ENCODE results near the gene IL36RN.
A peak's percentile ranks its signal among the peaks of the same experiment; 100 is the strongest.

The IL36RN gene

GRCh38 chr2:113058998-113059960 lies at the start of gene IL36RN:
IL36RN (plus strand) TSS chr2:113059198; CDS start chr2:113059439, 241 bp downstream.
- DNase-seq, result no peak

GRCh38 chr2:113009622-113010021 lies 49.4 kb upstream of the IL36RN start:
- DNase-seq, result no peak

- DNase-seq, result no peak
These were observed 48.9 kb upstream of the IL36RN start for GRCh38 chr2:113010088-113010487.

GRCh38 chr2:113011108-113011507 lies 47.9 kb upstream of the IL36RN start:
- DNase-seq, result peak; percentile 19

GRCh38 chr2:113012436-113013335 lies 46.3 kb upstream of the IL36RN start:
- DNase-seq, result peak; percentile 88

- DNase-seq, result no peak
These were observed 45.7 kb upstream of the IL36RN start for GRCh38 chr2:113013336-113013661.

GRCh38 chr2:113014067-113014466 lies 44.9 kb upstream of the IL36RN start:
- no peak for DNase-seq

- DNase-seq, result no peak
These were observed 44.0 kb upstream of the IL36RN start for GRCh38 chr2:113015042-113015441.

GRCh38 chr2:113015655-113016054 lies 43.3 kb upstream of the IL36RN start:
- DNase-seq, result no peak

- no peak for DNase-seq
These were observed 40.5 kb upstream of the IL36RN start for GRCh38 chr2:113018509-113018908.

GRCh38 chr2:113021312-113021711 lies 37.7 kb upstream of the IL36RN start:
- DNase-seq, result no peak

GRCh38 chr2:113024764-113025163 lies 34.2 kb upstream of the IL36RN start:
- DNase-seq, result no peak

- DNase-seq, result no peak
These were observed 33.3 kb upstream of the IL36RN start for GRCh38 chr2:113025737-113026136.

GRCh38 chr2:113027691-113028090 lies 31.3 kb upstream of the IL36RN start:
- no peak for DNase-seq

GRCh38 chr2:113028112-113028511 lies 30.9 kb upstream of the IL36RN start:
- no peak for DNase-seq

- no peak for DNase-seq
These were observed 26.3 kb upstream of the IL36RN start for GRCh38 chr2:113032737-113033136.

- no peak for DNase-seq
These were observed 25.0 kb upstream of the IL36RN start for GRCh38 chr2:113034016-113034415.

GRCh38 chr2:113036763-113037162 lies 22.2 kb upstream of the IL36RN start:
- DNase-seq, result no peak

GRCh38 chr2:113038291-113038690 lies 20.7 kb upstream of the IL36RN start:
- DNase-seq, result no peak

GRCh38 chr2:113039158-113039557 lies 19.8 kb upstream of the IL36RN start:
- DNase-seq, result no peak

- DNase-seq, result no peak
These were observed 19.3 kb upstream of the IL36RN start for GRCh38 chr2:113039719-113040118.

GRCh38 chr2:113041871-113042270 lies 17.1 kb upstream of the IL36RN start:
- DNase-seq, result no peak

- no peak for DNase-seq
These were observed 12.5 kb upstream of the IL36RN start for GRCh38 chr2:113046465-113046864.
